ENCODE results near the gene WDR90. TPM values are rescaled to one million over a fixed set of nuclear protein-coding genes. Genes with fewer than 3 reads are reported as not detected.

WDR90 gene
- total and polyA plus RNA-seq, 2 of the 13 experiments (the other 11 are each of a cell fraction or from before 2014, with no cell fraction given) = 14.9 to 28.9 TPM

DNA sequence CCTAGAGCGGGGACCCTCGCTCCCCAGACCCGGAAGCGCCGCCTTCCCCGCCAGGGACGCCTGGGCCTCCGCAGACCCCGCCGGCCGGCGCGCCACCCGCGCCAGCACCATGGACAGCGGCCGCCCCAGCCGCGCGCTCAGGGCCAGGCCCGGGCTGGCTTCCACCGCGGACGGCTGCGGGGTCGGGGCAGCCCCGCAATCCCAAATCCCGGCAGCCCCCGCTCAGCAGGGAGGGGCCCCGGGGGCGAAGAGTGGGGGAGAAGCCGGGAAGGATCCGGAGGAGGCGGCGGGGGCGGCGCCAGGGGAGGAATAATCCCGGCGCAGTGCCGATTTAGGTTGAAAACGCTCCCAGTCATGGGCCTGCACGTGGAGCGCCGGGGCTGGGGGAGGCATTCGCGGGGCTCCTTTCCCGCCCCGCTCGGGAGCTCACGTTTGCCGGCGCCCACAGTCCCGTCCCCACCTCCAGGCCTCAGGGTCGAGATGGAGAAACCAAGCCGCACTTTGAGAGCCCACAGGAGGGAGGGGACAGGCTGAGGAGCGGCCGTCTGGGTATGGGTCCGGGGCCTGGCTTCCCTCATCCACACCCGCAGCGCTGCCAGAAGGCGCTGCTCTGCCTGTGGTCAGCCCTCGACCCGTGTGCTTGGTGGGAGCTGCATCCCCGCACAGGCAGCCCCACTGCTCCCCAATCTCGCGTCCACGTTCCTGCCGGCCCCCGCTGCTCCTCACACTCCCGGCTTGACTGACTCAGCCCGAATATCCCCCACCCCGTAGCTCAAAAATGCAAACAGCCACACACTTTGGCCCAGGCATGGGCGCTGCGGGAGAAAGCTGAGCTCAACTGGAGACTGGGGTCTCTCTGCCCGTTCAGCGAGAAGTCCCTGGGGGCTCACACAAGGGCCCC, 51.8 kb downstream of the WDR90 start (continued):
- TF ChIP-seq FOXA3 (CRISPR knock-in tag; IDR thresholded peaks at IDR 0.05) (no peak), RFXANK (CRISPR knock-in tag; IDR thresholded peaks at IDR 0.05) (no peak), ZNF562 (CRISPR knock-in tag; IDR thresholded peaks at IDR 0.05; ENCODE audit: borderline replicate concordance) (no peak), ISL2 (CRISPR knock-in tag; IDR thresholded peaks at IDR 0.05) (0 out of 2 replicates have a peak, but pooled peaks have one; percentile 17), AHR (CRISPR knock-in tag; IDR thresholded peaks at IDR 0.05) (no peak), ZNF138 (CRISPR knock-in tag; IDR thresholded peaks at IDR 0.05; ENCODE audit: low read depth) (no peak), ZNF570 (CRISPR knock-in tag; IDR thresholded peaks at IDR 0.05; ENCODE audit: borderline replicate concordance) (0 out of 2 replicates have a peak, but pooled peaks have one; percentile 50), GATAD1 (CRISPR knock-in tag; IDR thresholded peaks at IDR 0.05) (0 out of 2 replicates have a peak, but pooled peaks have one; percentile 32), ARNT (IDR thresholded peaks at IDR 0.05) (no peak), ZFP90 (CRISPR knock-in tag; IDR thresholded peaks at IDR 0.05; ENCODE audit: borderline replicate concordance) (peak; percentile 70; the same call in 1 of the 2 replicates), KLF12 (CRISPR knock-in tag; IDR thresholded peaks at IDR 0.05; ENCODE audit: borderline replicate concordance) (peak; percentile 82), SIX4 (CRISPR knock-in tag; IDR thresholded peaks at IDR 0.05) (no peak; the same call in 1 of the 2 replicates), ZNF430 (CRISPR knock-in tag; IDR thresholded peaks at IDR 0.05) (no peak), TCF7 (IDR thresholded peaks at IDR 0.05; ENCODE audit: low read depth) (no peak)
- TF ChIP-seq, protein P1, sequence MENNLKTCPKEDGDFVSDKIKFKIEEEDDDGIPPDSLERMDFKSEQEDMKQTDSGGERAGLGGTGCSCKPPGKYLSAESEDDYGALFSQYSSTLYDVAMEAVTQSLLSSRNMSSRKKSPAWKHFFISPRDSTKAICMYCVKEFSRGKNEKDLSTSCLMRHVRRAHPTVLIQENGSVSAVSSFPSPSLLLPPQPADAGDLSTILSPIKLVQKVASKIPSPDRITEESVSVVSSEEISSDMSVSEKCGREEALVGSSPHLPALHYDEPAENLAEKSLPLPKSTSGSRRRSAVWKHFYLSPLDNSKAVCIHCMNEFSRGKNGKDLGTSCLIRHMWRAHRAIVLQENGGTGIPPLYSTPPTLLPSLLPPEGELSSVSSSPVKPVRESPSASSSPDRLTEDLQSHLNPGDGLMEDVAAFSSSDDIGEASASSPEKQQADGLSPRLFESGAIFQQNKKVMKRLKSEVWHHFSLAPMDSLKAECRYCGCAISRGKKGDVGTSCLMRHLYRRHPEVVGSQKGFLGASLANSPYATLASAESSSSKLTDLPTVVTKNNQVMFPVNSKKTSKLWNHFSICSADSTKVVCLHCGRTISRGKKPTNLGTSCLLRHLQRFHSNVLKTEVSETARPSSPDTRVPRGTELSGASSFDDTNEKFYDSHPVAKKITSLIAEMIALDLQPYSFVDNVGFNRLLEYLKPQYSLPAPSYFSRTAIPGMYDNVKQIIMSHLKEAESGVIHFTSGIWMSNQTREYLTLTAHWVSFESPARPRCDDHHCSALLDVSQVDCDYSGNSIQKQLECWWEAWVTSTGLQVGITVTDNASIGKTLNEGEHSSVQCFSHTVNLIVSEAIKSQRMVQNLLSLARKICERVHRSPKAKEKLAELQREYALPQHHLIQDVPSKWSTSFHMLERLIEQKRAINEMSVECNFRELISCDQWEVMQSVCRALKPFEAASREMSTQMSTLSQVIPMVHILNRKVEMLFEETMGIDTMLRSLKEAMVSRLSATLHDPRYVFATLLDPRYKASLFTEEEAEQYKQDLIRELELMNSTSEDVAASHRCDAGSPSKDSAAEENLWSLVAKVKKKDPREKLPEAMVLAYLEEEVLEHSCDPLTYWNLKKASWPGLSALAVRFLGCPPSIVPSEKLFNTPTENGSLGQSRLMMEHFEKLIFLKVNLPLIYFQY (CRISPR knock-in tag; IDR thresholded peaks at IDR 0.05; ENCODE audit: borderline replicate concordance) = peak; percentile 69; the same call in 1 of the 2 replicates
- TF ChIP-seq, protein P2, sequence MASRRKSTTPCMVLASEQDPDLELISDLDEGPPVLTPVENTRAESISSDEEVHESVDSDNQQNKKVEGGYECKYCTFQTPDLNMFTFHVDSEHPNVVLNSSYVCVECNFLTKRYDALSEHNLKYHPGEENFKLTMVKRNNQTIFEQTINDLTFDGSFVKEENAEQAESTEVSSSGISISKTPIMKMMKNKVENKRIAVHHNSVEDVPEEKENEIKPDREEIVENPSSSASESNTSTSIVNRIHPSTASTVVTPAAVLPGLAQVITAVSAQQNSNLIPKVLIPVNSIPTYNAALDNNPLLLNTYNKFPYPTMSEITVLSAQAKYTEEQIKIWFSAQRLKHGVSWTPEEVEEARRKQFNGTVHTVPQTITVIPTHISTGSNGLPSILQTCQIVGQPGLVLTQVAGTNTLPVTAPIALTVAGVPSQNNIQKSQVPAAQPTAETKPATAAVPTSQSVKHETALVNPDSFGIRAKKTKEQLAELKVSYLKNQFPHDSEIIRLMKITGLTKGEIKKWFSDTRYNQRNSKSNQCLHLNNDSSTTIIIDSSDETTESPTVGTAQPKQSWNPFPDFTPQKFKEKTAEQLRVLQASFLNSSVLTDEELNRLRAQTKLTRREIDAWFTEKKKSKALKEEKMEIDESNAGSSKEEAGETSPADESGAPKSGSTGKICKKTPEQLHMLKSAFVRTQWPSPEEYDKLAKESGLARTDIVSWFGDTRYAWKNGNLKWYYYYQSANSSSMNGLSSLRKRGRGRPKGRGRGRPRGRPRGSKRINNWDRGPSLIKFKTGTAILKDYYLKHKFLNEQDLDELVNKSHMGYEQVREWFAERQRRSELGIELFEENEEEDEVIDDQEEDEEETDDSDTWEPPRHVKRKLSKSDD (CRISPR knock-in tag; IDR thresholded peaks at IDR 0.05; ENCODE audit: low read depth) = 0 out of 2 replicates have a peak, but pooled peaks have one; percentile 39
- TF ChIP-seq, protein P3, sequence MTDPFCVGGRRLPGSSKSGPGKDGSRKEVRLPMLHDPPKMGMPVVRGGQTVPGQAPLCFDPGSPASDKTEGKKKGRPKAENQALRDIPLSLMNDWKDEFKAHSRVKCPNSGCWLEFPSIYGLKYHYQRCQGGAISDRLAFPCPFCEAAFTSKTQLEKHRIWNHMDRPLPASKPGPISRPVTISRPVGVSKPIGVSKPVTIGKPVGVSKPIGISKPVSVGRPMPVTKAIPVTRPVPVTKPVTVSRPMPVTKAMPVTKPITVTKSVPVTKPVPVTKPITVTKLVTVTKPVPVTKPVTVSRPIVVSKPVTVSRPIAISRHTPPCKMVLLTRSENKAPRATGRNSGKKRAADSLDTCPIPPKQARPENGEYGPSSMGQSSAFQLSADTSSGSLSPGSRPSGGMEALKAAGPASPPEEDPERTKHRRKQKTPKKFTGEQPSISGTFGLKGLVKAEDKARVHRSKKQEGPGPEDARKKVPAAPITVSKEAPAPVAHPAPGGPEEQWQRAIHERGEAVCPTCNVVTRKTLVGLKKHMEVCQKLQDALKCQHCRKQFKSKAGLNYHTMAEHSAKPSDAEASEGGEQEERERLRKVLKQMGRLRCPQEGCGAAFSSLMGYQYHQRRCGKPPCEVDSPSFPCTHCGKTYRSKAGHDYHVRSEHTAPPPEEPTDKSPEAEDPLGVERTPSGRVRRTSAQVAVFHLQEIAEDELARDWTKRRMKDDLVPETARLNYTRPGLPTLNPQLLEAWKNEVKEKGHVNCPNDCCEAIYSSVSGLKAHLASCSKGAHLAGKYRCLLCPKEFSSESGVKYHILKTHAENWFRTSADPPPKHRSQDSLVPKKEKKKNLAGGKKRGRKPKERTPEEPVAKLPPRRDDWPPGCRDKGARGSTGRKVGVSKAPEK (CRISPR knock-in tag; IDR thresholded peaks at IDR 0.05; ENCODE audit: borderline replicate concordance) = no peak
- TF ChIP-seq, protein P4, sequence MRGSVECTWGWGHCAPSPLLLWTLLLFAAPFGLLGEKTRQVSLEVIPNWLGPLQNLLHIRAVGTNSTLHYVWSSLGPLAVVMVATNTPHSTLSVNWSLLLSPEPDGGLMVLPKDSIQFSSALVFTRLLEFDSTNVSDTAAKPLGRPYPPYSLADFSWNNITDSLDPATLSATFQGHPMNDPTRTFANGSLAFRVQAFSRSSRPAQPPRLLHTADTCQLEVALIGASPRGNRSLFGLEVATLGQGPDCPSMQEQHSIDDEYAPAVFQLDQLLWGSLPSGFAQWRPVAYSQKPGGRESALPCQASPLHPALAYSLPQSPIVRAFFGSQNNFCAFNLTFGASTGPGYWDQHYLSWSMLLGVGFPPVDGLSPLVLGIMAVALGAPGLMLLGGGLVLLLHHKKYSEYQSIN (CRISPR knock-in tag; IDR thresholded peaks at IDR 0.05; ENCODE audit: borderline replicate concordance) = no peak
